H9 (cell line): ENCODE measurements around the gene SEMA4A. TPM values are rescaled to one million over a fixed set of nuclear protein-coding genes. Genes with fewer than 3 reads are reported as not detected.
A peak's percentile ranks its signal among the peaks of the same experiment; 100 is the strongest.

ENCODE experiments used
- DNase-seq: peaks from one replicate; pipeline ENCODE4 v3.0.0-alpha.2; 2017
- H2AFZ ChIP-seq: one replicate; pipeline ENCODE4 v1.6.1; 2013; ENCODE audit warnings: mild to moderate bottlenecking, low read length, control low read depth, moderate library complexity
- H2AK5ac ChIP-seq: 2 replicates; pipeline ENCODE4 v1.6.1; 2013; ENCODE audit warnings: low read length, control low read depth, mixed read lengths; ENCODE audit not compliant: insufficient read length
- H2BK120ac ChIP-seq: one replicate; pipeline ENCODE4 v1.6.1; 2013; ENCODE audit warnings: low read depth, mild to moderate bottlenecking, low read length, control low read depth, inconsistent platforms; ENCODE audit not compliant: poor library complexity, severe bottlenecking
- H2BK12ac ChIP-seq: 2 replicates; pipeline ENCODE4 v1.6.1; 2013; ENCODE audit warnings: low read length, control low read depth, mixed read lengths, low read depth; ENCODE audit not compliant: insufficient read length
- H2BK15ac ChIP-seq: 2 replicates; pipeline ENCODE4 v1.6.1; 2013; ENCODE audit warnings: low read depth, low read length, control low read depth
- H2BK20ac ChIP-seq: one replicate; pipeline ENCODE4 v1.6.1; 2013; ENCODE audit warnings: low read depth, mild to moderate bottlenecking, low read length, control low read depth, inconsistent platforms; ENCODE audit not compliant: poor library complexity, severe bottlenecking
- H2BK5ac ChIP-seq: 2 replicates; pipeline ENCODE4 v1.6.1; 2013; ENCODE audit warnings: low read length, control low read depth, mixed read lengths; ENCODE audit not compliant: insufficient read length
- H3K14ac ChIP-seq: 2 replicates; pipeline ENCODE4 v1.6.1; 2013; ENCODE audit warnings: low read length, control low read depth; ENCODE audit not compliant: insufficient read depth
- H3K18ac ChIP-seq: 2 replicates; pipeline ENCODE4 v1.6.1; 2013; ENCODE audit warnings: low read depth, mild to moderate bottlenecking, mixed read lengths, low read length, control low read depth; ENCODE audit not compliant: insufficient read length
- H3K23ac ChIP-seq: 2 replicates; pipeline ENCODE4 v1.6.1; 2013; ENCODE audit warnings: low read length, control low read depth, mixed read lengths, low read depth; ENCODE audit not compliant: insufficient read length
- H3K23me2 ChIP-seq: 2 replicates; pipeline ENCODE4 v1.6.1; 2013; ENCODE audit warnings: low read depth, mild to moderate bottlenecking, mixed read lengths, low read length, control low read depth; ENCODE audit not compliant: insufficient read length, poor library complexity, severe bottlenecking
- H3K27ac ChIP-seq: 2 replicates; pipeline ENCODE4 v1.5.1; 2013; ENCODE audit warnings: low read length, control low read depth, mixed read lengths, low read depth; ENCODE audit not compliant: insufficient read length
- H3K27me3 ChIP-seq: 2 replicates; pipeline ENCODE4 v1.6.1; 2013; ENCODE audit warnings: low read length, control low read depth, inconsistent platforms; ENCODE audit not compliant: insufficient read depth
- H3K4ac ChIP-seq: 2 replicates; pipeline ENCODE4 v1.6.1; 2013; ENCODE audit warnings: low read depth, mild to moderate bottlenecking, control low read depth, inconsistent platforms, low read length, moderate library complexity
- H3K4me1 ChIP-seq: 2 replicates; pipeline ENCODE4 v1.6.1; 2013; ENCODE audit warnings: low read length, control low read depth, inconsistent platforms; ENCODE audit not compliant: insufficient read depth
- H3K4me2 ChIP-seq: 2 replicates; pipeline ENCODE4 v1.6.1; 2013; ENCODE audit warnings: low read length, control low read depth, mixed read lengths; ENCODE audit not compliant: insufficient read length, insufficient read depth
- H3K56ac ChIP-seq: 2 replicates; pipeline ENCODE4 v1.6.1; 2013; ENCODE audit warnings: low read depth, mild to moderate bottlenecking, mixed read lengths, low read length, control low read depth; ENCODE audit not compliant: insufficient read length
- H3K79me1 ChIP-seq: 2 replicates; pipeline ENCODE4 v1.6.1; 2013; ENCODE audit warnings: low read depth, mild to moderate bottlenecking, moderate library complexity, low read length, control low read depth, inconsistent platforms; ENCODE audit not compliant: insufficient read depth, poor library complexity, severe bottlenecking
- H3K79me2 ChIP-seq: 2 replicates; pipeline ENCODE4 v1.6.1; 2013; ENCODE audit warnings: low read length, control low read depth, inconsistent platforms; ENCODE audit not compliant: insufficient read depth
- H3K9ac ChIP-seq: 2 replicates; pipeline ENCODE4 v1.6.1; 2013; ENCODE audit warnings: low read length, control low read depth, mixed read lengths; ENCODE audit not compliant: insufficient read length; ENCODE audit errors: extremely low read depth
- H3K9me3 ChIP-seq: one replicate; pipeline ENCODE4 v1.6.1; 2013; ENCODE audit warnings: low read depth, low read length, inconsistent platforms; ENCODE audit not compliant: control insufficient read depth
- H3T11ph ChIP-seq: one replicate; pipeline ENCODE4 v1.6.1; 2013; ENCODE audit warnings: mild to moderate bottlenecking, low read length, control low read depth, inconsistent platforms
- H4K20me1 ChIP-seq: one replicate; pipeline ENCODE4 v1.6.1; 2013; ENCODE audit not compliant: control insufficient read depth, insufficient read length, insufficient read depth
- H4K5ac ChIP-seq: 2 replicates; pipeline ENCODE4 v1.6.1; 2013; ENCODE audit warnings: low read depth, mild to moderate bottlenecking, mixed read lengths, low read length, control low read depth; ENCODE audit not compliant: insufficient read length
- H4K8ac ChIP-seq: replicated peaks from 2 replicates; pipeline ENCODE4 v1.6.1; 2013; ENCODE audit warnings: low read length, control low read depth, mixed read lengths, low read depth; ENCODE audit not compliant: insufficient read length
- H4K91ac ChIP-seq: 2 replicates; pipeline ENCODE4 v1.6.1; 2013; ENCODE audit warnings: low read depth, mild to moderate bottlenecking, moderate library complexity, mixed read lengths, low read length, control low read depth; ENCODE audit not compliant: insufficient read length
- H3K27ac Mint-ChIP-seq, 3 experiments: 2 replicates in 2 of 3; 3 replicates in 1 of 3; pipeline ENCODE4 v1.8.0; 2020 to 2021; ENCODE audit warnings: mixed read lengths in 3 of 3, mild to moderate bottlenecking in 1 of 3, moderate library complexity in 1 of 3
- H3K27me3 Mint-ChIP-seq: 2 replicates; pipeline ENCODE4 v1.8.0; 2021; ENCODE audit warnings: low read depth, mild to moderate bottlenecking, moderate library complexity, mixed read lengths
- H3K36me3 Mint-ChIP-seq, 3 experiments: 2 replicates in 2 of 3; 3 replicates in 1 of 3; pipeline ENCODE4 v1.8.0; 2020 to 2021; ENCODE audit warnings: low read depth in 3 of 3, mixed read lengths in 3 of 3; ENCODE audit not compliant: insufficient read depth in 1 of 3
- H3K4me1 Mint-ChIP-seq, 2 experiments: 2 replicates each; pipeline ENCODE4 v1.8.0; 2020; ENCODE audit warnings: mixed read lengths in 2 of 2
- H3K4me3 Mint-ChIP-seq, 2 experiments: 2 replicates in 1 of 2; 3 replicates in 1 of 2; pipeline ENCODE4 v1.8.0; 2020 to 2021; ENCODE audit warnings: mild to moderate bottlenecking in 2 of 2, mixed read lengths in 2 of 2, moderate library complexity in 1 of 2
- H3K9me3 Mint-ChIP-seq, 2 experiments: 2 replicates in 1 of 2; 3 replicates in 1 of 2; pipeline ENCODE4 v1.8.0; 2020; ENCODE audit warnings: mild to moderate bottlenecking in 2 of 2, mixed read lengths in 2 of 2, moderate library complexity in 1 of 2
- WGBS: extraction: QIAGEN DNeasy Blood & Tissue Kit; methylation state at CpG from one replicate; pipeline ENCODE4 v1.1.7; 2013; ENCODE audit warnings: missing lambda C conversion rate, low lambda C conversion rate, mixed read lengths; ENCODE audit not compliant: insufficient read length; ENCODE audit errors: extremely low coverage; 5-methylcytosine and 5-hydroxymethylcytosine counted together
- total RNA-seq: library from RNA; stranded (reverse); gene quantifications from 2 replicates; pipeline ENCODE4 v1.2.1, GENCODE V29; 2021
- TF ChIP-seq, protein P1 (sequence below): fragments of 200-600 bp; sonication (generic); conservative IDR thresholded peaks from 3 replicates; pipeline ENCODE4 v1.8.0; 2021; ENCODE audit warnings: antibody characterized with exemption, mild to moderate bottlenecking

Gene SEMA4A
- total RNA-seq, 1 experiment from 2014 or later: 11.1 TPM

GRCh38 chr1:156211243-156211642, 57.9 kb downstream of the SEMA4A start:
- WGBS: no CpG with 5 or more reads among the region's 3 CpGs
- no peak overlapping the region for H3K4ac ChIP-seq
- peaks cover 8% of the 10 kb centered on the region for H3K23me2 ChIP-seq
- no peaks in the 10 kb centered on the region for H3K27me3 ChIP-seq
- no peaks in the 10 kb centered on the region for H3K79me2 ChIP-seq
- no peak overlapping the region for H3K4me2 ChIP-seq
- no peak overlapping the region for H3K27ac ChIP-seq
- Mint-ChIP-seq H3K36me3 (peaks cover 10 to 69% (median 30%) of the 10 kb centered on the region in 3 experiments; a peak in 6 of 7 replicates), H3K27me3 (peaks cover 2% of the 10 kb centered on the region; the same call in 1 of the 2 replicates), H3K9me3 (no peaks in the 10 kb centered on the region), H3K4me3 (no peak overlapping the region), H3K27ac (0 out of 7 replicates have a peak overlapping the region, but pooled peaks of 2 of the 3 experiments have one; percentile 23 to 32), H3K4me1 (peaks cover 34 to 35% of the 10 kb centered on the region in 2 experiments)
- H2BK5ac ChIP-seq: no peak overlapping the region
- no peak overlapping the region for H3K9ac ChIP-seq
- no peak overlapping the region for H4K5ac ChIP-seq
- H4K91ac ChIP-seq: no peak overlapping the region
- no peak overlapping the region for H2BK15ac ChIP-seq
- no peak overlapping the region for H3T11ph ChIP-seq
- H3K18ac ChIP-seq: no peak overlapping the region
- no peaks in the 10 kb centered on the region for H3K79me1 ChIP-seq
- no peak overlapping the region for H4K8ac ChIP-seq
- no peak overlapping the region for H2BK20ac ChIP-seq
- no peaks in the 10 kb centered on the region; the same call in 1 of the 2 replicates for H3K4me1 ChIP-seq
- no peak overlapping the region for H2BK12ac ChIP-seq
- no peak overlapping the region for H2BK120ac ChIP-seq
- TF ChIP-seq, protein P1, sequence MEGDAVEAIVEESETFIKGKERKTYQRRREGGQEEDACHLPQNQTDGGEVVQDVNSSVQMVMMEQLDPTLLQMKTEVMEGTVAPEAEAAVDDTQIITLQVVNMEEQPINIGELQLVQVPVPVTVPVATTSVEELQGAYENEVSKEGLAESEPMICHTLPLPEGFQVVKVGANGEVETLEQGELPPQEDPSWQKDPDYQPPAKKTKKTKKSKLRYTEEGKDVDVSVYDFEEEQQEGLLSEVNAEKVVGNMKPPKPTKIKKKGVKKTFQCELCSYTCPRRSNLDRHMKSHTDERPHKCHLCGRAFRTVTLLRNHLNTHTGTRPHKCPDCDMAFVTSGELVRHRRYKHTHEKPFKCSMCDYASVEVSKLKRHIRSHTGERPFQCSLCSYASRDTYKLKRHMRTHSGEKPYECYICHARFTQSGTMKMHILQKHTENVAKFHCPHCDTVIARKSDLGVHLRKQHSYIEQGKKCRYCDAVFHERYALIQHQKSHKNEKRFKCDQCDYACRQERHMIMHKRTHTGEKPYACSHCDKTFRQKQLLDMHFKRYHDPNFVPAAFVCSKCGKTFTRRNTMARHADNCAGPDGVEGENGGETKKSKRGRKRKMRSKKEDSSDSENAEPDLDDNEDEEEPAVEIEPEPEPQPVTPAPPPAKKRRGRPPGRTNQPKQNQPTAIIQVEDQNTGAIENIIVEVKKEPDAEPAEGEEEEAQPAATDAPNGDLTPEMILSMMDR: no peak
- H4K20me1 ChIP-seq: no peaks in the 10 kb centered on the region
- peak overlapping the region; percentile 4 for H3K56ac ChIP-seq
- no peak overlapping the region for H2AFZ ChIP-seq
- no peak for DNase-seq
- no peak overlapping the region for H2AK5ac ChIP-seq
- no peak overlapping the region for H3K23ac ChIP-seq
- H3K14ac ChIP-seq: no peak overlapping the region
- H3K9me3 ChIP-seq: no peaks in the 10 kb centered on the region
